Cardiac muscle cell (in vitro differentiated cells and primary cell): Measurements from ENCODE around the gene SLC44A5. TPM values are rescaled to one million over a fixed set of nuclear protein-coding genes. Genes with fewer than 3 reads are reported as not detected.
"Not testable (repeated sequence)": the region's sequence is repeated elsewhere in the genome, so short reads cannot be mapped to it uniquely, and the experiment has no call there.

Experiments used
- DNase-seq, 2 donors: peaks; one replicate each; pipeline versions ENCODE4 v3.0.0 to v3.0.0-alpha.2; 2010 to 2017; ENCODE audit warnings: low read depth in 1 of 2, low spot score in 1 of 2
- H3K27ac ChIP-seq: fragments of 200-600 bp; sonication (generic); 2 replicates; pipeline ENCODE4 v1.5.1; 2016
- H3K27me3 ChIP-seq: fragments of 200-600 bp; sonication (generic); 2 replicates; pipeline ENCODE4 v1.6.0; 2016; ENCODE audit warnings: control low read depth
- H3K36me3 ChIP-seq: fragments of 200-600 bp; sonication (generic); 2 replicates; pipeline ENCODE4 v1.5.1; 2016; ENCODE audit warnings: control low read depth
- H3K4me1 ChIP-seq: fragments of 200-600 bp; sonication (generic); 2 replicates; pipeline ENCODE4 v1.8.1; 2017; ENCODE audit warnings: low read depth, mild to moderate bottlenecking, mixed run types
- H3K4me3 ChIP-seq: fragments of 200-600 bp; sonication (generic); 2 replicates; pipeline ENCODE4 v1.5.1; 2016; ENCODE audit warnings: mild to moderate bottlenecking
- H3K9me3 ChIP-seq: fragments of 200-600 bp; sonication (generic); 2 replicates; pipeline ENCODE4 v1.5.1; 2017; ENCODE audit warnings: low read depth, mild to moderate bottlenecking, control low read depth
- CTCF ChIP-seq: IDR thresholded peaks from 2 replicates; pipeline ENCODE4 v1.5.1; 2012; ENCODE audit warnings: low read depth, mild to moderate bottlenecking, low read length
- polyA plus RNA-seq: library from polyadenylated mRNA; unstranded; fragments of >200 nt; fragmentation: Nextera tagmentation; extraction: Ambion mirVana; gene quantifications from 2 replicates; pipeline ENCODE4 v1.2.1, GENCODE V29; 2016
- total RNA-seq: library from RNA; depleted of rRNA; stranded (reverse); fragments of >200 nt; gene quantifications from 2 replicates; pipeline ENCODE4 v1.2.3, GENCODE V29; 2016

SLC44A5 gene
- total and polyA plus RNA-seq, 2 experiments from 2014 or later, result 6.9 to 11.1 TPM

- no peaks in the 10 kb centered on the region for H3K27me3 ChIP-seq
- no peaks in the 10 kb centered on the region for H3K9me3 ChIP-seq
- H3K27ac ChIP-seq, result no peak overlapping the region
- TF ChIP-seq CTCF, result no peak
- no peaks in the 10 kb centered on the region for H3K36me3 ChIP-seq
- DNase-seq, result no peak
- H3K4me3 ChIP-seq, result no peak overlapping the region
- no peaks in the 10 kb centered on the region for H3K4me1 ChIP-seq
Measured at GRCh38 chr1:75602486-75602885, 8.4 kb downstream of the SLC44A5 start.

- Histone ChIP-seq H3K27ac (no peak overlapping the region), H3K9me3 (no peaks in the 10 kb centered on the region), H3K4me3 (no peak overlapping the region), H3K27me3 (no peaks in the 10 kb centered on the region), H3K4me1 (no peaks in the 10 kb centered on the region), H3K36me3 (no peaks in the 10 kb centered on the region)
- no peak for TF ChIP-seq CTCF
- no peak for DNase-seq
Measured at GRCh38 chr1:75600781-75601180, 10.1 kb downstream of the SLC44A5 start.

- no peaks in the 10 kb centered on the region for H3K4me1 ChIP-seq
- no peak overlapping the region for H3K27ac ChIP-seq
- H3K9me3 ChIP-seq, result no peaks in the 10 kb centered on the region
- TF ChIP-seq CTCF, result no peak
- H3K36me3 ChIP-seq, result no peaks in the 10 kb centered on the region
- H3K27me3 ChIP-seq, result no peaks in the 10 kb centered on the region
- DNase-seq, result no peak
- no peak overlapping the region for H3K4me3 ChIP-seq
Measured at GRCh38 chr1:75594327-75594726, 16.6 kb downstream of the SLC44A5 start.

- H3K4me3 ChIP-seq, result not testable (repeated sequence)
Measured at GRCh38 chr1:75593457-75593856, 17.5 kb downstream of the SLC44A5 start.

GRCh38 chr1:75589637-75590036, 21.3 kb downstream of the SLC44A5 start:
- Histone ChIP-seq H3K27me3 (no peaks in the 10 kb centered on the region), H3K36me3 (no peaks in the 10 kb centered on the region), H3K4me1 (no peaks in the 10 kb centered on the region), H3K9me3 (no peaks in the 10 kb centered on the region), H3K27ac (no peak overlapping the region), H3K4me3 (no peak overlapping the region)
- TF ChIP-seq CTCF, result no peak
- DNase-seq, result no peak

More at GRCh38 chr1:75593457-75593856, 17.5 kb downstream of the SLC44A5 start:
- not testable (repeated sequence) for H3K27ac ChIP-seq, H3K36me3 ChIP-seq, H3K27me3 ChIP-seq, H3K9me3 ChIP-seq, H3K4me1 ChIP-seq, DNase-seq

GRCh38 chr1:75588779-75589475, 22.0 kb downstream of the SLC44A5 start:
- Histone ChIP-seq H3K4me1 (no peaks in the 10 kb centered on the region), H3K4me3 (no peak overlapping the region), H3K27ac (no peak overlapping the region), H3K9me3 (no peaks in the 10 kb centered on the region), H3K36me3 (no peaks in the 10 kb centered on the region), H3K27me3 (no peaks in the 10 kb centered on the region)
- TF ChIP-seq CTCF, result no peak
- DNase-seq, result no peak
